Esophagus muscularis mucosa (tissue), 4 donors: ENCODE measurements around the gene STIMATE.

Experiments used
- EP300 ChIP-seq: sonication (generic); formaldehyde crosslinking; IDR thresholded peaks from one replicate; pipeline ENCODE4 v1.6.1; 2017; ENCODE audit warnings: antibody characterized with exemption
- POLR2A ChIP-seq: fragments of 450-650 bp; IDR thresholded peaks from one replicate; pipeline ENCODE4 v1.6.1; 2017; ENCODE audit warnings: antibody characterized with exemption, moderate library complexity, mild to moderate bottlenecking, low read depth
- TF ChIP-seq, protein P1 (sequence below), 3 experiments: fragments of 200-600 bp in 2 of 3; fragments of 450-650 bp in 1 of 3; sonication (generic) in 2 of 3; IDR thresholded peaks; one replicate each; pipeline ENCODE4 v1.5.1; 2017 to 2019; ENCODE audit warnings: antibody characterized with exemption in 3 of 3, mild to moderate bottlenecking in 2 of 3, moderate library complexity in 1 of 3

DNA sequence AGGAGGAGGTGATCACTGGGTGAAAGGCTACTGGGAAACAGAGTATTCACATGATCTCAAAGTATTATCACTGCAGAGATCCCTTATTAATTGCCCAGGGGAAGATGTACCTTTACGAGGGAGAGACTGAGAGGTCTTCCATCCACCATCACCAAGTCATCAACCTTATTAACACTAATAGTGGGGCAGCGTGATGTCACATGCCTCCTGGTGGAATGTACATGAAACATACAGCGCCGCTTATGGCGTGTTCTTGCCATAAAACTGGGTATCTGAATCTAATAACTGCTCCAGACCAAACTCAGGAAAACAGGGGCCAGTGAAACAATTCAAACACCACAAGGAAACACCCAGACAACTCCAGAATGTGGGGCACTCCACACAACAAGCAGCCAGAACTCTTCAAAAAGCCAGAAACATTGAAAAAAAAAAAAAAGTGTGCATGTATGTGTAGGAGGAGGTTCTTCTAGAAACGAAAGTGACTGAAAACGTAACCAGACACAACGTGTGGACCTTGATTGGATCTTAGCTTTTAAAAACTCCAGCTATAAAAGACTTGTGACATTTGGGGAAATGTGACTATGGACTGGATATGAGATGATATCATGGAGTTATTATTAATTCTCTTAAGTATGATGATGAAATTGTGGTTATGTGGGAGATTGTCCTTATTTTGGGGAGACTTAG lies 4.6 kb downstream of the STIMATE start:
- TF ChIP-seq POLR2A (no peak), EP300 (no peak)
- TF ChIP-seq, protein P1, sequence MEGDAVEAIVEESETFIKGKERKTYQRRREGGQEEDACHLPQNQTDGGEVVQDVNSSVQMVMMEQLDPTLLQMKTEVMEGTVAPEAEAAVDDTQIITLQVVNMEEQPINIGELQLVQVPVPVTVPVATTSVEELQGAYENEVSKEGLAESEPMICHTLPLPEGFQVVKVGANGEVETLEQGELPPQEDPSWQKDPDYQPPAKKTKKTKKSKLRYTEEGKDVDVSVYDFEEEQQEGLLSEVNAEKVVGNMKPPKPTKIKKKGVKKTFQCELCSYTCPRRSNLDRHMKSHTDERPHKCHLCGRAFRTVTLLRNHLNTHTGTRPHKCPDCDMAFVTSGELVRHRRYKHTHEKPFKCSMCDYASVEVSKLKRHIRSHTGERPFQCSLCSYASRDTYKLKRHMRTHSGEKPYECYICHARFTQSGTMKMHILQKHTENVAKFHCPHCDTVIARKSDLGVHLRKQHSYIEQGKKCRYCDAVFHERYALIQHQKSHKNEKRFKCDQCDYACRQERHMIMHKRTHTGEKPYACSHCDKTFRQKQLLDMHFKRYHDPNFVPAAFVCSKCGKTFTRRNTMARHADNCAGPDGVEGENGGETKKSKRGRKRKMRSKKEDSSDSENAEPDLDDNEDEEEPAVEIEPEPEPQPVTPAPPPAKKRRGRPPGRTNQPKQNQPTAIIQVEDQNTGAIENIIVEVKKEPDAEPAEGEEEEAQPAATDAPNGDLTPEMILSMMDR (IDR thresholded peaks at IDR 0.05) = no peak
